Regular cardiac myocyte (primary cell): ENCODE results near the gene ATP6V1D. TPM values are rescaled to one million over a fixed set of nuclear protein-coding genes. Genes with fewer than 3 reads are reported as not detected.

Experiments
- total RNA-seq: library from RNA; depleted of rRNA; stranded (reverse); fragments of >200 nt; gene quantifications from 2 replicates; pipeline ENCODE4 v1.2.3, GENCODE V29; 2014

The ATP6V1D gene
- 170 and 175 TPM in 2 replicates for total RNA-seq

DNA sequence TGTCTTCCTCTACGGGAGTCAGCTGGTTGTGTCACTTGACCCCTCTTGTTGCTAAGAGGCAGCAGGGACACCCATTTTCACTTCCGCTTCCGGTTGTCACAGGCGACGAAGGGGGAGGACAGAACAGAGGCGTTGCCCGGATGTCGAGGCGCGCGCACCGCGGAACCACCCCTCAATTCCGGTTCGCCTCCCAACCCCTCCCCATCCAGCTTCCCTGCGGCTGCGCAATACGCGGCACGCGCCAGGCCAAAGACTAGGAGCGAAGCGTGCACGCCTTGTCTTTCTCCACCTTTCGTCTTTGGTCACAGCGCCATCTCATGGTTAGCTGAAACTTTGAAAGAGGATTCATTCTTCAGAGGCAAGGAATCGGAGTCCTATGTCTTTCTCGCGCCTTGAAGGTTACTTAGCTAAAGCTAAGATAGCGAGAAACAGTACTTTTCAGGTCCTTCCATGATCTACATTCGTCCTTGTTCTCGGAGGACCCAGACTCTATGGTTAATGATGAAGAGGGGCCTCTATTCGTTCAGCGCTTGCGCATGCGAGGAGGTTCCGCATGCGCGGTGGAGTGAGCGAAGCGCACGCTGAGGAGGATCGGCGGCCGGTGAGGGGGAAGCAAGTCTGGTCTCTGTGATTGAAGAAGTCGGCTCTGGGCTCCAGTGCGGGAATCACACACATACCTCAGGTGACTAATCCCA, at the start of gene ATP6V1D, which contains the start of gene EIF2S1:
Gene ATP6V1D (minus strand): TSS at position 30 of the 695 bp plus-strand sequence. CDS start 106 bp downstream, outside the sequence.
Gene EIF2S1 (plus strand): TSS at position 554 of the 695 bp plus-strand sequence. CDS start 4,440 bp downstream, outside the sequence.

Other genes with a start within 250 kb of the ATP6V1D start
- not detected in 2 replicates for gene GARIN2, start 170.4 kb downstream of the ATP6V1D start, total RNA-seq
- 33.8 and 35.9 TPM in 2 replicates for gene PALS1, start 118.4 kb downstream of the ATP6V1D start, total RNA-seq
- 239 and 437 TPM in 2 replicates for gene EIF2S1, start 524 bp upstream of the ATP6V1D start, total RNA-seq
- gene PLEK2, start 52.4 kb upstream of the ATP6V1D start, total RNA-seq: 9.3 and 42.0 TPM in 2 replicates
- under 0.01 and 4.5 TPM in 2 replicates for gene TMEM229B, start 128.9 kb upstream of the ATP6V1D start, total RNA-seq
- gene PLEKHH1, start 173.5 kb upstream of the ATP6V1D start, total RNA-seq: 0.38 and 0.56 TPM in 2 replicates
- 12.7 and 16.5 TPM in 2 replicates for gene PIGH, start 240.5 kb upstream of the ATP6V1D start, total RNA-seq